H1 (cell line): ENCODE data around the gene DOCK11.
"Not testable (repeated sequence)": the region's sequence is repeated elsewhere in the genome, so short reads cannot be mapped to it uniquely, and the experiment has no call there.

ENCODE experiments used
- BRCA1 ChIP-seq: IDR thresholded peaks from 2 replicates; pipeline ENCODE4 v1.6.1; 2012; ENCODE audit warnings: low read depth, low read length, improper control_type of control experiment
- CBX8 ChIP-seq: fragments of 300-800, 300-1000 bp; sonication (generic); IDR thresholded peaks from 2 replicates; pipeline ENCODE4 v1.7.1; 2016; ENCODE audit warnings: low read depth, low read length, borderline replicate concordance
- HDAC6 ChIP-seq: IDR thresholded peaks from one replicate; pipeline ENCODE4 v1.7.1; 2012; ENCODE audit warnings: low read depth, mild to moderate bottlenecking, inconsistent platforms, low read length, moderate library complexity
- POLR2A ChIP-seq, 2 experiments: IDR thresholded peaks; 1 replicate in 1 of 2; 2 replicates in 1 of 2; pipeline ENCODE4 v1.6.1; 2011; ENCODE audit warnings: low read depth in 2 of 2, low read length in 2 of 2, mild to moderate bottlenecking in 2 of 2; ENCODE audit errors: control extremely low read depth in 1 of 2
- POLR2AphosphoS5 ChIP-seq: IDR thresholded peaks from 2 replicates; pipeline ENCODE4 v1.6.1; 2011; ENCODE audit warnings: low read depth, low read length
- RAD21 ChIP-seq, 2 experiments: IDR thresholded peaks in 1 of 2; conservative IDR thresholded peaks in 1 of 2; 2 replicates each; pipeline ENCODE4 v1.6.1; 2011; ENCODE audit warnings: low read depth in 2 of 2, low read length in 2 of 2, improper control_type of control experiment in 1 of 2, inconsistent platforms in 1 of 2, mild to moderate bottlenecking in 1 of 2, moderate library complexity in 1 of 2
- SIN3A ChIP-seq, 2 experiments: IDR thresholded peaks in 1 of 2; conservative IDR thresholded peaks in 1 of 2; 2 replicates each; pipeline ENCODE4 v1.6.1; 2011 to 2012; ENCODE audit warnings: low read length in 2 of 2, improper control_type of control experiment in 1 of 2, low read depth in 1 of 2, mild to moderate bottlenecking in 1 of 2
- SP1 ChIP-seq: IDR thresholded peaks from 2 replicates; pipeline ENCODE4 v1.6.1; 2011; ENCODE audit warnings: low read depth, low read length
- TEAD4 ChIP-seq: IDR thresholded peaks from 2 replicates; pipeline ENCODE4 v1.6.1; 2012; ENCODE audit warnings: low read depth, low read length, inconsistent platforms, mixed read lengths
- TF ChIP-seq, protein P1 (sequence below), 3 experiments: IDR thresholded peaks; 1 replicate in 2 of 3; 2 replicates in 1 of 3; pipeline versions ENCODE4 v1.5.1 to v1.6.1; 2011; ENCODE audit warnings: low read length in 3 of 3, mild to moderate bottlenecking in 3 of 3, inconsistent platforms in 2 of 3, low read depth in 1 of 3, moderate library complexity in 1 of 3; ENCODE audit not compliant: insufficient read depth in 1 of 3; ENCODE audit errors: control extremely low read depth in 1 of 3

DNA sequence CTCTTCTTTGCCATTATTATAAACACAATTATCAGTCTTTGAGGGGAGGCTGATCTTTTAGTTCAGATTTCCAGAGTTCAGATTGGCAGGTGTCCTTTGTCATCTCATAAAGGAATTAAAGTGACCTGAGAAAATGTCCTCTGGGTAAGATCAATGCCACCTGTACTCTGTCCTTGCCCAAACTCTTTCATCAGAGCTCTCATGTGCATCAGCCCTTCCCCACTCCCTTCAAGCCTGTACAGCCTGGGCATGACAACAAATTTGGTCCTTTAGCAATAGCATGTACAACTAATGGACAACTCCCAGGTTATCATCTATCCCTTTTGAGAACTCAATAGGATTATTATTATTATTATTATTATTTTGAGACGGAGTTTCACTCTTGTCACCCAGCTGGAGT is 8.9 kb upstream of the DOCK11 start:
- TF ChIP-seq SP1; POLR2A (IDR thresholded peaks at IDR 0.05; ENCODE audit: control extremely low read depth in 1 of 2, low read depth in 2 of 2, low read length in 2 of 2); RAD21 (IDR thresholded peaks at IDR 0.05 in 1 of 2, conservative IDR thresholded peaks at IDR 0.05 in 1 of 2; ENCODE audit: low read depth in 2 of 2, low read length in 2 of 2); BRCA1; SIN3A (conservative IDR thresholded peaks at IDR 0.05 in 1 of 2, IDR thresholded peaks at IDR 0.05 in 1 of 2; ENCODE audit: low read depth in 1 of 2, low read length in 2 of 2); CBX8; POLR2AphosphoS5; TEAD4; HDAC6: not testable (repeated sequence)
- TF ChIP-seq, protein P1, sequence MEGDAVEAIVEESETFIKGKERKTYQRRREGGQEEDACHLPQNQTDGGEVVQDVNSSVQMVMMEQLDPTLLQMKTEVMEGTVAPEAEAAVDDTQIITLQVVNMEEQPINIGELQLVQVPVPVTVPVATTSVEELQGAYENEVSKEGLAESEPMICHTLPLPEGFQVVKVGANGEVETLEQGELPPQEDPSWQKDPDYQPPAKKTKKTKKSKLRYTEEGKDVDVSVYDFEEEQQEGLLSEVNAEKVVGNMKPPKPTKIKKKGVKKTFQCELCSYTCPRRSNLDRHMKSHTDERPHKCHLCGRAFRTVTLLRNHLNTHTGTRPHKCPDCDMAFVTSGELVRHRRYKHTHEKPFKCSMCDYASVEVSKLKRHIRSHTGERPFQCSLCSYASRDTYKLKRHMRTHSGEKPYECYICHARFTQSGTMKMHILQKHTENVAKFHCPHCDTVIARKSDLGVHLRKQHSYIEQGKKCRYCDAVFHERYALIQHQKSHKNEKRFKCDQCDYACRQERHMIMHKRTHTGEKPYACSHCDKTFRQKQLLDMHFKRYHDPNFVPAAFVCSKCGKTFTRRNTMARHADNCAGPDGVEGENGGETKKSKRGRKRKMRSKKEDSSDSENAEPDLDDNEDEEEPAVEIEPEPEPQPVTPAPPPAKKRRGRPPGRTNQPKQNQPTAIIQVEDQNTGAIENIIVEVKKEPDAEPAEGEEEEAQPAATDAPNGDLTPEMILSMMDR (IDR thresholded peaks at IDR 0.05; ENCODE audit: control extremely low read depth in 1 of 3, insufficient read depth in 1 of 3, low read depth in 1 of 3, low read length in 3 of 3) = not testable (repeated sequence)
